Activated CD4-positive, alpha-beta T cell treated with anti-CD3 and anti-CD28 coated beads, Interleukin-2, amount 50 U/mL, for 16 hours (primary cell): ENCODE results near the gene FOXC2.

Source experiments
- DNase-seq: peaks from one replicate; pipeline ENCODE4 v3.0.0-alpha.2; 2020

FOXC2 gene

GRCh38 chr16:86533767-86534351, 32.8 kb upstream of the FOXC2 start:
- DNase-seq: no peak

- no peak for DNase-seq
These were observed 31.6 kb upstream of the FOXC2 start for GRCh38 chr16:86534779-86535615.

DNA sequence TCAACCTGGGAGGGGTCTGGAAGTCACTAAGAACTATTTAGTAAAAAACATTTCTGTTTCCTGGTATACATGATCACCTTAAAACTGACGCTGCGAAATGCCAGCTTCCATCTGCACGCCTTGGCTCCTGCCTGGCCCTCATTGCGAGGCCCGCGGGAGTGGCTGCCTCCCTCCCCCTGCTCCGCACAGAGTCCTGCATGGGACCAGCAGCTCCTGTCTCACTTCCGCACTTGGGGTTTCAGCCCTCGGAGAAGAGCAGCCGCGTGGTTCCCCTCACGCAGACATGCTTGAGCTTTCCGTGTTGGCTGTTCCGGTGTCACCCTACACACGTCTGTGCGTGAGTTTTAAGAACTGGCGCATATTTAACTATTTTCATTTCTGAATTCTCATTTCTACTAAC, 30.0 kb upstream of the FOXC2 start:
- no peak for DNase-seq

GRCh38 chr16:86537486-86537885, 29.1 kb upstream of the FOXC2 start:
- no peak for DNase-seq

DNA sequence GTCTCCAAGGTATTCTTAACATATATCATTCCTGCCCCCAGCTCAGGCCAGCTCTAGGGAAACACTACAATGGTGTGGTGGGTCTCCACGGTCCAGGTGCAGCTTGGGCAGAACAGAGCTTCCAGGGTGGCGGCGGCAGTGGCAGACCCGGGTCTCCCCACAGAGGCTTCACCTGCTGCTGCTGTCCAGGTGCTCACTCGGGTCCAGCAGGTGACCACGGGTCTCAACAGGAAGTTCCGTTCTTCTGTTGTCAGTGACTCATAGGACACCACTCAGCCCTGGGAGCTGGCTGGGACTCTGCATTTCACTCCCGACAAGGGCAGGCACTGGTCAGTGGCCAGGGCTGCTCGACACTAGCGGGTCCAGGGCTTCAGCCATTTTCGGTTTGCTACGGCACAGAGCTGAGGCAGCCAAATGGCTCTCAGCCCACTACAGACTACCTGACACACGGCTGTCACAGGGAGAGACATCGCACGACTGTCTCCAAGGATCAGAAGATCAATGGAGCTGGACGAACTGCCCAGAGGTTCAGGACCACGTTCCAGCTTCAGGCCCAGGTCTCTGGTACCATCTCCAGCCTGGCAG, 28.3 kb upstream of the FOXC2 start:
- no peak for DNase-seq

DNA sequence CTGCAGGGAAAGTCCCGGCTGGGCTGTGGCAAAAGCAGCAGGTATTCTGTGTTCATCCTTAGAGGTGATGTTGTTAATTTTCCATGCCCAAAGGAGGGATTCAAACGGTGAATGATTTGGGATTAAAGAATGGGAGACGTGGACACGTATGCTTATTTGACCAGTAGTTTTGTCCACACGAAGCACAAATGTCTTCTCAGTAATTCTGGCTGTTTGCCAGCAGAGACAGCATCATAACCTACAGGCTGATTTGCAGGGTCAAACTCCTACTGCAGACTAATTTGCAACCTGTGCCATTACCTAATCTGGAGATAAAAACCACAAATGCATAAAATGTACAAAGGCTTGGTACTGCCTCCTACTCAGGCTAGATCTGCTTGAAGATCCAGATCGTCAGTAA, 25.7 kb upstream of the FOXC2 start:
- no peak for DNase-seq

DNA sequence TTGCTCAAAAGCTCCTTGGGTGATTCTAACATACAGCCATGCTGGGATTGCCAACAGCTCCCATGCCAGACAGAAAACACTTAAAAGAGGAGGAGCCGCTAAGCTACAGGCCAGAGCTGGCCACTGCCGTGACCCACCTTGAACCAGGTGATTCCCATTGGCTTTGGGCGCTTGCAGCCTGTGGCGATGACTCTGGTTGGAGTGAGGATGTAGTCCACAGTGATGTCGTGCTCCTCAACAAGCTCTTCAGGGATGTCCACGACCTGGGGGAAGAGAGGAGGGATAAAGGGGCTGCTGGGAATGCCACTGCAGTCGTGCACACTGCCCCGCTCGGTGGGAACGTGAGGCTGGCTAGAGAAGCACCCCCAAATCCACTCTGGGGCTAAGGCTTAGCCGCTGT, 25.1 kb upstream of the FOXC2 start:
- DNase-seq: no peak

DNA sequence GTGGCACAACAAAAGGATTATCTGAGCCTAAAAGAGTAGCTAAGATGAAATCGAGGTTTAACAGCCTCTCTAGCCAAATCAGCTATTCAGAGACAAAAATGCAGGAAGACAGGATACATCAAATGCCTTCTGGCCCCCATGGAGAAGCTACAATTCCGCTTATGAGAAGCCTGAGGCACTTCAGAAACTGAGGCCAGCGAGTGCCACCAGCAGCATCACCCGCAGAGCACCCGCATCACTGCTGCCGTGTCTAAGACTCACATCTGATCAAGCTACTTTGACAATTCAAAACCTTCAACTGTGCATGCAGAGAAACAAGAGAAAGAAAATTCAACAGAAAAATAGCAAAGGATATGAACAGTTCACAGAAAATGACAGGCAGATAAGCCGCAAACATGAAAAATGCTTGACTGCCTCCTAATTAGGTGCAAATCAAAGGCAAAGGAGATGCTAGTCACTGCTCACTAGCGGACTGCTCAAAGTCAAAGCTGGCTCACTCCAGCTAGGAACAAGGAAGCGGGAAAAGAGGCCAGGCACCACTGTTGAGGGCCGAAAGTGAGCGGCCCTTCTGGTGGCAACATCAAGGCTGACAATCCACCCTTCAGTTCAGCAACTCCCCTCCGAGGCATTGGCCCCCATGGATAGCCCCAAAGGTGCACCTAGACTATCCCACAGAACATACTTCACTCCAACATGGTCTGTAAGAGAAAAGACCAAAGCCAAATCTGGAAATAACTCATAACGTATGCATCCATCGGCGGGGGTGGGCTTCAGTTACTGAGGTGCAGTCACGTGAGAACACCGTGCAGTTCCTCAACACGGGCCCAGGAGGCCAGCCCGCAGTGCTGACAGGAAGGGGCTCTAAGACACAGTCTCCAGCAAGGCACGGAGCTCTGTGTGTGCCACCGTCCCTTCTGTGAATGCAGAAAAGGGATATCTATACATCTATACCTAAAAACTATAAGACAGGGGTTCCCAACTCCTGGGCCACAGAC, 23.6 kb upstream of the FOXC2 start:
- no peak for DNase-seq

DNA sequence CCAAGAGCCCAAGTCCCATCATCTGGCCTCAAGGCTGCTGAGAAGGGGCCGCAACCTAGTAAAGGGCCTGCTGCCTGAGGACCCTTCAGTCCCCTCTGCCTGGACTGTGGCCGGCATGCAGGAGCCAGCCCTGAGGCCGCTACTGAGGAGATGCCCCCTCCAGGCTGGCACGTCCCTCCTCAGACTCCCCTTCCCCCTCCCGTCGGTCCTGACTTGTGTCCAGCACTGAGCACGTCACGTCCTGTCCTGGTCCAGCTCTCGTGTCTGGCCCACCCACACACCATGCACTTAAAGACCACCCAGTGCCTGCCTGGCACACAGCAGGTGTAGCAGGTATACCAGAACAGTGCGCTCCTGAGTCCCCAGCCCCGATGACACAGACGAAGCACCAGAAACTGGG, 21.1 kb upstream of the FOXC2 start:
- no peak for DNase-seq

DNA sequence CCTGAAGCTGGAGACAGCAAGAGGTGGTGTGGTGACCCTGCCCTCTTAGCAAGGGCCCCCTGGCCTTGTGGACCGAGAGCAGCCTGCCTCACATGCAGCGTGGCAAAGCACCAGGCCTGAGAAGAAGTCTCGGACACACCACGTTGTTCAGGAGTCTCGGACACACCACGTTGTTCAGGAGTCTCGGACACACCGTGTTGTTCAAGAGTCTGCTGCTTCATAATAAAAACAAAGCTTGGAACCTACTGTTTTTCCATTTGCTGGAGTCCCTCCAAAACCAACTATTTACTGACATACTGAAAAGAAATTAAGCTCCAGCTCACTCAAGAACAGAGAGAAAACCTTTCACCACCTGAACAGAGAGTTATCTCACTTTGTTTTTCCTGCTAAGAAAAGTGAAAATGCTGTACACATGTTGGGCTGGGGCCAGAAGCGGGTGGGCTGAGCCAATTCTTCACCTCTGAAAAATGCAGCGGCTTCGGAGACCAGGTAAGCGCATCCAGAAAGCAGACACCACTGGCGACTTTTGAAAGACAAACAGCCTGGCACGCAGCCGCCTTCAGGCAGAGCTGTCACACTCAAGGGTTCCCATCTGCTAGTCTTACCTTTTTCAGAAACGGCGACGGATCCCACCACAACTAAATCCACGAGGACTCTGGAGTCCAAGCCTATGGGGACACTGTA, 20.5 kb upstream of the FOXC2 start:
- DNase-seq: no peak

- DNase-seq: no peak
These were observed 20.0 kb upstream of the FOXC2 start for GRCh38 chr16:86546638-86547013.

- no peak for DNase-seq
These were observed 19.3 kb upstream of the FOXC2 start for GRCh38 chr16:86547286-86547685.

DNA sequence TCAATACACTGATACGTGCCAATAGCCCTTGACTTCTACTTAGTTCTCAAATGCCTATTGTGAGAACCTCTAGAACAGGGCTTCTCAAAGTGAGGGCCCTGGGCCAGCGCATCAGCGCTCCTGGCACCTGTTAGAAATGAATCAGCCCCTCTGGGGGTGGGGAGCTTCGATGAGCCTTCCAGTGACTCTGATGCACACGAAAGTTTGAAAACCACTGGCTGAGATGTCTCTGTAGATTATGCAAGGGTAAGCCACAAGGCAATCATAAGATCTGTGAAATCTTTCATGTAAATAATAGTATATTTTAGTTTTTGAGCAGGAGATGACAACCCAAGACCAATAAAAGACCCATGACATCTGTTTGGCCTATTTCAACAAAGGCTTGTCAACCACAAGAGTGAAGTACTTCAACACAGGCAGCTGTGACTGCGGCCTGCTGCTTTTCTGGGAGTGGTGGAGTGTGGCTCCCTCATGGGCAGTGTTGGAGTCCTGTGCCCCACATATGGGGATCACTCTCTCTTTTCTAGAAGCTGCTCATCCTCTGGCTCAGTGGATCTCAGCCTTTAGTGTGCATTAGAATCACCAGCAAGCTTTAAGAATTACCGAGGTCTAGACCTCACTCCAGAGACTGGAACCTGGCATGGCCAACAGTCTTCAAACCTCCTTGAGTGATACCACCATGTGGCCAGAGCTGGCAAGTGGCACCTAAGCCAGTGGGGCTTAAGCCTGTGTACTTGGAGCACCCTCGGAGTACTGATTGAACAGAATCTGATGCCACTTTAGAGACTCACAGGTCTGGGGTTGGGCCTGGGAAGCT, 17.3 kb upstream of the FOXC2 start:
- peak; percentile 63 for DNase-seq

GRCh38 chr16:86549893-86550190, 16.8 kb upstream of the FOXC2 start:
- DNase-seq: no peak

DNA sequence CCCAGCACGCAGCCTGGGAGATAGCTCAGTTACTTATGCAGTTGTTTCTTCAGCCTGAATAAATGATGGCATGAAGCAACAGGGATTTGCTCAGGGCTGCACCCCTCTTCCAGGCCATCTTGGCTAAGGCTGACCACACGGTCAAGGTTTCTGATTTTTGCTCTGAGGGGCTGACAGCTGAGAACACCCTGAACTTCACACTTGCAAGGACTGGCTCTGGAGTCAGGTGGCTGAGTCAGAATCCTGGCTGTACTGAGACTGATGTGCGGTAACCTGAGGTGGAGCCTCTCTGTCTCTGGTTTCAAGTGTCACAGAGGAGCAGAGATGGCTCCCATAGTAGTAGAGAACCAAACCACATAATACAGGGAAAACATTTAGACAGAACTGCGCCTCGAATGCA, 16.3 kb upstream of the FOXC2 start:
- no peak for DNase-seq

GRCh38 chr16:86553356-86553755, 13.3 kb upstream of the FOXC2 start:
- DNase-seq: no peak

DNA sequence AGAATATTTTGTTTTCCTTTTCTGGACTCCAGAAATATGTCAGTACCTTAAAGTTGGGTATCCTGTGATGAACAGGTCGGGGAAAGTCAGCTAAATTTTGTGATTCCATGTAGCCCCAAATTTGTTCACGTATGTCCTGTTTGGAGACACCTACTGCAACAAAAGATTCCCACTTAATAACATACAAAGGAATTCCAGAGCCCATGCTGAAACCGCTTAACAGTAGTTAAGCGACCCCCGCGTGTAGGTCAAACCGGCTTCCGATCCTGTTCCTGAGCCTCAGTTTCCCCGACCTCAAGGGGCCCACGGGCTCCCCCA, 12.1 kb upstream of the FOXC2 start:
- DNase-seq: no peak

GRCh38 chr16:86554917-86555703, 11.5 kb upstream of the FOXC2 start, which contains the start of gene MTHFSD:
Gene MTHFSD, minus strand, starts transcription at chr16:86555235. Its CDS starts 51 bp downstream, at chr16:86555184.
- DNase-seq: peak; percentile 95

DNA sequence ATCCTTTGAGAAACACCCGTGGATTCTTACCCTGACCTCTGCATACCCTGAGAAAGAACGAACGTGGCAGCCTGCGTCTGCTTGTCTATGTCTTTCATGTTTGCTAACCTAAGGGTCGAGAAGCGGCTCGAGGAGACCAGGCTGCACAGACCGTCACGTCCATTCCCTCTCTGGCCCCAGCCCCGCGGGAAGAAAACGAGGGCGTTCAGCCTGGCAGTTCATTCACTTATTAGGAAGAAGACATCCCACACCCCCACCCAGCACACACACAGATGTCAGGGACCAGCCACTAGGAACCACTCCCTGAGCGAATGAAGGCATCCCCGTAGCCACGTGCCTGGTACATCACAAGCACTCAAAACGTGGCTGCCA, 10.9 kb upstream of the FOXC2 start:
- DNase-seq: no peak

DNA sequence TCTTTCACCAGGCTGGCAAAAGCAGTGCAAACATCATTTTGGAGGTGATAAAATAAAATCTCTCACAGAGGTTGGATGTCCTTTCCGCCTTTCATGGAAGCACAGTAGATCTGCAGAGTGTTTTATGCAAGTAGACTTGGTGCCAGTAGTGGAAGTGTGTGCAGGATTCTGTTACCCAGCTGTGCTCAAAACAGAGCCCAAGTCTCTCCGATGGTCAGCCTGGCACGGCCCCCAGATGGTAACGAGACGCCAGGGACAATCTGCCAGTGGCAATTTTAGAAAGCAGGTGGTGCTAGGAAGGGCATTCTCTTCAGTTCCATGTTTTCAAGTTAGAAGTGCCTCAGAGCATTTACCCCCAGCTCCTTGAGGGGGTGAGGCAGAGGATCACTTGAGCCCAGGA, 10.1 kb upstream of the FOXC2 start:
- no peak for DNase-seq

DNA sequence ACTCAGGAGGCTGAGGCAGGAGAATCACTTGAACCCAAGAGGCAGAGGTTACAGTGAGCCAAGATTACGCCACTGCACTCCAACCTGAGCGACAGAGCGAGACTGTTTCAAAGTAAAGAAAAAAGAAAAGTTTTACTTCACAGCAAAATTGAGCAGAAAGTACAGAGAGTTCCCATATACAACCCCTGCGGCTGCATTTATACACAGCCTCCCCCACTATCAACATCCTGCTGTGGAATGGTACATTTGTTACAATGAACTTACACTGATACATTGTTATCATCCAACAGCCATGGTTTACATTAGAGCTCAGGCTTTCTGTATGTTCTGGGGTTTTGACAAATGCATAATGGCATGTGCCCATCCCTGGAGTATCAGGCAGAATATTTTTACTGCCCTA, 9.0 kb upstream of the FOXC2 start:
- no peak for DNase-seq
